K562 (cell line): Measurements from ENCODE around the gene FBXL3. TPM values are rescaled to one million over a fixed set of nuclear protein-coding genes. Genes with fewer than 3 reads are reported as not detected.

Experiments
- ATAC-seq: fragments of 200-7000 bp; cut with Tn5 transposase; 3 replicates; pipeline ENCODE4 v1.9.1; 2020; ENCODE audit warnings: moderate library complexity
- BruUV-seq: library from RNA; stranded (reverse); fragments of 400-500 nt; replicated peaks from 2 replicates; lab custom pipeline; 2021; lab: Mats Ljungman, UMichigan
- CTCF ChIA-PET: fragments of 300-600 bp; formaldehyde crosslinking; extraction: SDS; loops from one replicate; lab custom pipeline; 2021; ENCODE audit warnings: low intra/inter-chr PET ratio; lab: Yijun Ruan, JAX
- POLR2A ChIA-PET: fragments of 300-600, 350-650 bp; sonication (Branson Sonifier 250); formaldehyde crosslinking; extraction: SDS; loops from one replicate; lab custom pipeline; 2021; ENCODE audit warnings: antibody characterized with exemption, inconsistent platforms; lab: Yijun Ruan, JAX
- DNase-seq, 4 experiments: peaks; one replicate each; pipeline versions ENCODE4 v3.0.0 to v3.0.0-alpha.2; 2011 to 2018; ENCODE audit warnings: low spot score in 3 of 4, mixed read lengths in 3 of 4; ENCODE audit errors: extremely low read depth in 1 of 4
- FAIRE-seq: peaks from 2 replicates; lab custom pipeline; 2011; peaks lifted over from hg19 to GRCh38; lab: Jason Lieb, UNC
- H2AFZ ChIP-seq: 2 replicates; pipeline ENCODE4 v1.6.0; 2011; ENCODE audit warnings: low read depth, low read length, control low read depth, inconsistent platforms
- H3K27ac ChIP-seq: fragments of 200-600 bp; 3 replicates; pipeline ENCODE4 v1.8.0; 2011; ENCODE audit warnings: low read depth, mild to moderate bottlenecking, control low read depth, inconsistent platforms, low read length, moderate library complexity, mixed read lengths; ENCODE audit errors: extremely low read depth
- H3K27me3 ChIP-seq, 2 experiments: fragments of 300-600 bp in 1 of 2; 2 replicates in 1 of 2; 3 replicates in 1 of 2; pipeline versions ENCODE4 v1.6.0 to v1.8.0; 2011; ENCODE audit warnings: inconsistent platforms in 2 of 2, low read length in 2 of 2, mild to moderate bottlenecking in 1 of 2, mixed read lengths in 1 of 2, moderate library complexity in 1 of 2; ENCODE audit not compliant: control insufficient read depth in 2 of 2, insufficient read depth in 2 of 2
- H3K36me3 ChIP-seq: fragments of 300-600 bp; 3 replicates; pipeline ENCODE4 v1.8.0; 2011; ENCODE audit warnings: mild to moderate bottlenecking, low read length, inconsistent platforms; ENCODE audit not compliant: control insufficient read depth, insufficient read depth
- H3K4me1 ChIP-seq, 2 experiments: fragments of 200-600 bp in 1 of 2; replicated peaks in 1 of 2; 2 replicates in 1 of 2; 3 replicates in 1 of 2; pipeline versions ENCODE4 v1.5.1 to v1.8.0; 2011; ENCODE audit warnings: inconsistent platforms in 2 of 2, low read length in 2 of 2, mild to moderate bottlenecking in 1 of 2, mixed read lengths in 1 of 2, moderate library complexity in 1 of 2; ENCODE audit not compliant: control insufficient read depth in 2 of 2, insufficient read depth in 2 of 2
- H3K4me2 ChIP-seq: 2 replicates; pipeline ENCODE4 v1.6.1; 2011; ENCODE audit warnings: low read length, control low read depth, inconsistent platforms, mixed read lengths; ENCODE audit not compliant: insufficient read depth
- H3K4me3 ChIP-seq: fragments of 200-600 bp; sonication (generic), shearing (Covaris generic); 2 replicates; pipeline ENCODE4 v1.5.1; 2016; ENCODE audit warnings: control low read depth, inconsistent platforms
- H3K79me2 ChIP-seq: fragments of 200-600 bp; 3 replicates; pipeline ENCODE4 v1.8.0; 2011; ENCODE audit warnings: low read length, inconsistent platforms; ENCODE audit not compliant: control insufficient read depth, insufficient read depth
- H3K9ac ChIP-seq, 2 experiments: 2 replicates each; pipeline versions ENCODE4 v1.6.0 to v1.6.1; 2011; ENCODE audit warnings: low read depth in 2 of 2, low read length in 2 of 2, control low read depth in 1 of 2, inconsistent platforms in 1 of 2, mild to moderate bottlenecking in 1 of 2, mixed read lengths in 1 of 2; ENCODE audit not compliant: insufficient read depth in 1 of 2
- H3K9me1 ChIP-seq: one replicate; pipeline ENCODE4 v1.6.0; 2011; ENCODE audit warnings: inconsistent platforms, mild to moderate bottlenecking, low read length, moderate library complexity; ENCODE audit not compliant: control insufficient read depth, insufficient read depth
- H3K9me3 ChIP-seq: replicated peaks from 2 replicates; pipeline ENCODE4 v1.5.1; 2011; ENCODE audit warnings: low read depth, low read length, inconsistent platforms; ENCODE audit not compliant: control insufficient read depth, insufficient read depth
- H4K20me1 ChIP-seq: replicated peaks from 2 replicates; pipeline ENCODE4 v1.6.1; 2011; ENCODE audit warnings: low read length, inconsistent platforms, mixed read lengths; ENCODE audit not compliant: control insufficient read depth, insufficient read depth
- ARID3A ChIP-seq: IDR thresholded peaks from 2 replicates; pipeline ENCODE4 v1.6.1; 2012; ENCODE audit warnings: low read depth, low read length, improper control_type of control experiment, borderline replicate concordance
- ATF7 ChIP-seq: fragments of 450-650 bp; IDR thresholded peaks from 2 replicates; pipeline ENCODE4 v1.7.1; 2014; ENCODE audit warnings: mild to moderate bottlenecking, moderate library complexity
- ELK1 ChIP-seq: sonication (generic); formaldehyde crosslinking; IDR thresholded peaks from 2 replicates; pipeline ENCODE4 v1.8.1; 2022; ENCODE audit warnings: missing genetic modification reagents
- MAX ChIP-seq: sonication (generic); formaldehyde crosslinking; IDR thresholded peaks from 2 replicates; pipeline ENCODE4 v1.9.0; 2022; ENCODE audit warnings: mild to moderate bottlenecking, missing genetic modification reagents
- MTF1 ChIP-seq: fragments of 250-450 bp; sonication (Bioruptor Pico); IDR thresholded peaks from 2 replicates; pipeline ENCODE4 v1.9.0; 2021; ENCODE audit warnings: moderate library complexity, mild to moderate bottlenecking, inconsistent platforms, borderline replicate concordance
- MXD1 ChIP-seq: fragments of 250-450 bp; sonication (Bioruptor Pico); IDR thresholded peaks from 2 replicates; pipeline ENCODE4 v1.8.0; 2021; ENCODE audit warnings: borderline replicate concordance, mild to moderate bottlenecking, moderate library complexity; ENCODE audit not compliant: poor library complexity, severe bottlenecking
- NUFIP1 ChIP-seq: fragments of 450-650 bp; IDR thresholded peaks from 2 replicates; pipeline ENCODE4 v1.6.1; 2018; ENCODE audit not compliant: partially characterized antibody
- PBX2 ChIP-seq, 2 experiments: IDR thresholded peaks in 1 of 2; conservative IDR thresholded peaks in 1 of 2; 2 replicates each; pipeline ENCODE4 v1.6.1; 2016; ENCODE audit warnings: low read depth in 2 of 2, mild to moderate bottlenecking in 1 of 2, missing compliant biosample characterization in 1 of 2, missing genetic modification characterization in 1 of 2, moderate library complexity in 1 of 2
- PPARD ChIP-seq: fragments of 250-450 bp; sonication (Bioruptor Pico); IDR thresholded peaks from 2 replicates; pipeline ENCODE4 v1.8.0; 2022; ENCODE audit warnings: inconsistent platforms, mild to moderate bottlenecking, moderate library complexity
- RNF219 ChIP-seq: fragments of 250-450 bp; sonication (Bioruptor Pico); IDR thresholded peaks from 2 replicates; pipeline ENCODE4 v1.5.0; 2022; ENCODE audit warnings: mild to moderate bottlenecking
- THRAP3 ChIP-seq: fragments of 450-650 bp; IDR thresholded peaks from 2 replicates; pipeline ENCODE4 v1.6.1; 2016; ENCODE audit warnings: mild to moderate bottlenecking, inconsistent platforms, borderline replicate concordance
- ZNF830 ChIP-seq: fragments of 250-450 bp; sonication (Bioruptor Pico); IDR thresholded peaks from 2 replicates; pipeline ENCODE4 v1.5.0; 2021; ENCODE audit warnings: mild to moderate bottlenecking
- WGBS: fragments of 100-300 bp; shearing (Covaris generic); methylation state at CpG from one replicate; pipeline ENCODE4 v1.1.6; 2016; ENCODE audit warnings: low coverage, mixed read lengths; ENCODE audit not compliant: insufficient coverage; ENCODE audit errors: missing lambda C conversion rate; 5-methylcytosine and 5-hydroxymethylcytosine counted together
- in situ Hi-C: fragments of 300-500 bp; cut with MboI; formaldehyde crosslinking; loops from 4 replicates; pipeline ENCODE4 v1.15.0; 2018; ENCODE audit warnings: inconsistent platforms, mixed read lengths
- intact Hi-C: fragments of 100-400 bp; cut with micrococcal nuclease; formaldehyde crosslinking; loops from 2 replicates; pipeline ENCODE4 v1.14.2; 2022
- polyA plus RNA-seq, 8 experiments: library from polyadenylated mRNA; depleted of rRNA in 4 of 8; stranded (reverse) in 5 of 8; unstranded in 3 of 8; fragments of >200 nt; fragmentation: Nextera tagmentation in 2 of 8; fragmentation: Illumina TruSeq in 1 of 8; extraction: Ambion mirVana in 2 of 8; extraction: Trizol in 1 of 8; gene quantifications; 2 replicates each; pipeline versions ENCODE4 v1.2.1 to v1.2.3, GENCODE V29; 2011 to 2014; ENCODE audit warnings: inconsistent platforms in 1 of 8, missing spikeins in 1 of 8
- total RNA-seq, 7 experiments: library from RNA; depleted of rRNA in 6 of 7; stranded (reverse); fragments of >200 nt in 6 of 7; fragmentation: Illumina TruSeq in 2 of 7; extraction: Trizol in 2 of 7; gene quantifications; 2 replicates each; pipeline versions ENCODE4 v1.2.1 to v1.2.3, GENCODE V29; 2011 to 2021; ENCODE audit warnings: low replicate concordance in 1 of 7

Gene FBXL3
- total and polyA plus RNA-seq, 9 of the 15 experiments (the other 6 are each of a cell fraction or from before 2014, with no cell fraction given): 3.8 to 16.4 (median 12.6) TPM

- ChIA-PET CTCF (no interaction called here), POLR2A (interaction anchor here (0.9 kb wide), 1 partner anchor 15 kb away, joined by 3 read pairs; no protein-coding TSS in a partner anchor)
- DNase-seq: peak in 1 of 4 experiments; percentile 28
- H3K36me3 ChIP-seq: peaks cover 9% of the 10 kb centered on the region; the same call in 1 of the 3 replicates
- peaks cover 16% of the 10 kb centered on the region for H4K20me1 ChIP-seq
- no peaks in the 10 kb centered on the region for H3K27me3 ChIP-seq
- H3K27ac ChIP-seq: no peak overlapping the region
- peaks cover 6 to 8% of the 10 kb centered on the region in 2 experiments; a peak in 4 of 5 replicates for H3K4me1 ChIP-seq
- BruUV-seq: no TSS peak
- H3K4me2 ChIP-seq: peak overlapping the region; percentile 56
- in situ Hi-C loops (loop anchor here (10.0 kb wide), 1 partner anchor 287 kb away; no protein-coding TSS in a partner anchor), intact Hi-C loops (loop anchor here (5.0 kb wide), 1 partner anchor 299 kb away; the partner anchor contains the start of gene MYCBP2)
- WGBS: 34% methylated on average over 5 of the region's 5 CpGs
- no peak for FAIRE-seq
- no peaks in the 10 kb centered on the region for H3K9me3 ChIP-seq
- H3K4me3 ChIP-seq: no peak overlapping the region
- H2AFZ ChIP-seq: peak overlapping the region; percentile 93
- H3K79me2 ChIP-seq: peaks cover 33% of the 10 kb centered on the region
- no peak for ATAC-seq
- no peak overlapping the region for H3K9ac ChIP-seq
- peaks cover 5% of the 10 kb centered on the region for H3K9me1 ChIP-seq
- TF ChIP-seq ELK1: no peak
- TF ChIP-seq MTF1 (CRISPR knock-in tag): no peak
- TF ChIP-seq MXD1 (CRISPR knock-in tag): no peak
- no peak for TF ChIP-seq PPARD
- TF ChIP-seq ATF7: 0 out of 2 replicates have a peak, but pooled peaks have one; percentile 39
- TF ChIP-seq MAX: no peak
- TF ChIP-seq ARID3A: no peak
- no peak for TF ChIP-seq RNF219 (CRISPR knock-in tag)
- TF ChIP-seq NUFIP1: no peak
- no peak for TF ChIP-seq ZNF830
- no peak for TF ChIP-seq PBX2 (CRISPR knock-in tag; IDR thresholded peaks at IDR 0.05; ENCODE audit: low read depth)
- no peak for TF ChIP-seq PBX2 (tag; conservative IDR thresholded peaks at IDR 0.05; ENCODE audit: low read depth)
- no peak for TF ChIP-seq THRAP3
These were observed 1.2 kb upstream of the FBXL3 start for GRCh38 chr13:77028202-77028601.
